Uterus (tissue), 4 donors: ENCODE data around the gene ASB5. TPM values are rescaled to one million over a fixed set of nuclear protein-coding genes. Genes with fewer than 3 reads are reported as not detected.

ENCODE experiments used
- DNase-seq, 2 donors: peaks; one replicate each; pipeline ENCODE4 v3.0.0-alpha.2; 2019 to 2020
- H3K27ac ChIP-seq, 2 donors: fragments of 200-600 bp; sonication (generic); 1 replicate in 1 of 2; 2 replicates in 1 of 2; pipeline ENCODE4 v1.5.1; 2016 to 2018
- H3K27me3 ChIP-seq, 2 donors: fragments of 200-600 bp; sonication (generic); one replicate each; pipeline ENCODE4 v1.5.1; 2018 to 2019; ENCODE audit warnings: control low read depth in 1 of 2
- H3K36me3 ChIP-seq, 2 donors: fragments of 200-600 bp; sonication (generic); one replicate each; pipeline ENCODE4 v1.5.1; 2019; ENCODE audit warnings: control low read depth in 1 of 2
- H3K4me1 ChIP-seq, 2 donors: fragments of 200-600 bp; sonication (generic); one replicate each; pipeline ENCODE4 v1.5.1; 2018 to 2019; ENCODE audit warnings: control low read depth in 1 of 2
- H3K4me3 ChIP-seq, 2 donors: fragments of 200-600 bp; sonication (generic); 1 replicate in 1 of 2; 2 replicates in 1 of 2; pipeline ENCODE4 v1.5.1; 2018 to 2019; ENCODE audit warnings: mild to moderate bottlenecking in 1 of 2
- H3K9me3 ChIP-seq, 2 donors: fragments of 200-600 bp; sonication (generic); one replicate each; pipeline ENCODE4 v1.5.1; 2019; ENCODE audit warnings: control low read depth in 1 of 2
- POLR2A ChIP-seq, 2 donors: fragments of 450-650 bp; IDR thresholded peaks; one replicate each; pipeline ENCODE4 v1.6.1; 2016; ENCODE audit warnings: antibody characterized with exemption in 2 of 2, mild to moderate bottlenecking in 1 of 2, moderate library complexity in 1 of 2
- intact Hi-C: fragments of 100-400 bp; cut with DNase I; formaldehyde crosslinking; loops from one replicate; pipeline ENCODE4 v1.15.1; 2023; ENCODE audit warnings: low total_unique reads
- total RNA-seq, 4 donors: library from RNA; depleted of rRNA in 3 of 4; stranded (reverse); fragments of >200 nt in 3 of 4; gene quantifications; one replicate each; pipeline versions ENCODE4 v1.1.0 to v1.2.4, GENCODE V29; 2014 to 2023
- TF ChIP-seq, protein P1 (sequence below), 4 experiments: fragments of 200-600 bp in 2 of 4; fragments of 450-650 bp in 2 of 4; sonication (generic) in 2 of 4; IDR thresholded peaks; one replicate each; pipeline ENCODE4 v1.5.1; 2016 to 2019; ENCODE audit warnings: antibody characterized with exemption in 4 of 4, mild to moderate bottlenecking in 2 of 4, moderate library complexity in 1 of 4
- donor health status: DM: yes; HTN: yes; CAD: no.

Gene ASB5, protein sequence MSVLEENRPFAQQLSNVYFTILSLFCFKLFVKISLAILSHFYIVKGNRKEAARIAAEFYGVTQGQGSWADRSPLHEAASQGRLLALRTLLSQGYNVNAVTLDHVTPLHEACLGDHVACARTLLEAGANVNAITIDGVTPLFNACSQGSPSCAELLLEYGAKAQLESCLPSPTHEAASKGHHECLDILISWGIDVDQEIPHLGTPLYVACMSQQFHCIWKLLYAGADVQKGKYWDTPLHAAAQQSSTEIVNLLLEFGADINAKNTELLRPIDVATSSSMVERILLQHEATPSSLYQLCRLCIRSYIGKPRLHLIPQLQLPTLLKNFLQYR
- total RNA-seq, result under 1 TPM in 2 of 4 donors, not detected in 2; 0.28 to 0.37 TPM

DNA sequence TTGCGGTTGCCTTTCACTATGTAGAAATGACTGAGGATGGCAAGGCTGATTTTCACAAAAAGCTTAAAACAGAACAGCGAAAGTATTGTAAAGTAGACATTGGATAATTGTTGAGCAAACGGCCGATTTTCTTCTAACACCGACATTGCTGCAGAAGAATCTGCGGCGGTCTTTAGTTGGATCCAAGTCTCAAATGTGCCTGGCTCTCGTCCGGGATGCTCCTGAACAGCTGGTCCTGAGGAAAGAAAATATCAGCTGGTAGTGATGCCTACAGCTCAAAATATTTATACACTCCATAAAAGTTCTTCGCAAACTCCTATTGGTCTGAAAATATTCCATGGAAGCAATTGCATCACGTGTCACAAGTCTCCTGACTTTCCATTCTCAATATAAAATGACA lies at the start of gene ASB5:
ASB5 (minus strand) TSS at position 260 of the 400 bp plus-strand sequence; CDS start at position 146, 114 bp downstream.
- DNase-seq, result no peak
- no peak within 1 kb of the TSS for H3K27ac ChIP-seq
- H3K4me1 ChIP-seq, result no peaks in the 10 kb centered on the region
- no peak within 1 kb of the TSS for H3K4me3 ChIP-seq
- H3K36me3 ChIP-seq, result no peaks in the 10 kb centered on the region
- intact Hi-C loops, result no loop called here
- no peaks in the 10 kb centered on the region for H3K9me3 ChIP-seq
- no peaks in the 10 kb centered on the region for H3K27me3 ChIP-seq
- no peak for TF ChIP-seq POLR2A (IDR thresholded peaks at IDR 0.05)
- TF ChIP-seq, protein P1, sequence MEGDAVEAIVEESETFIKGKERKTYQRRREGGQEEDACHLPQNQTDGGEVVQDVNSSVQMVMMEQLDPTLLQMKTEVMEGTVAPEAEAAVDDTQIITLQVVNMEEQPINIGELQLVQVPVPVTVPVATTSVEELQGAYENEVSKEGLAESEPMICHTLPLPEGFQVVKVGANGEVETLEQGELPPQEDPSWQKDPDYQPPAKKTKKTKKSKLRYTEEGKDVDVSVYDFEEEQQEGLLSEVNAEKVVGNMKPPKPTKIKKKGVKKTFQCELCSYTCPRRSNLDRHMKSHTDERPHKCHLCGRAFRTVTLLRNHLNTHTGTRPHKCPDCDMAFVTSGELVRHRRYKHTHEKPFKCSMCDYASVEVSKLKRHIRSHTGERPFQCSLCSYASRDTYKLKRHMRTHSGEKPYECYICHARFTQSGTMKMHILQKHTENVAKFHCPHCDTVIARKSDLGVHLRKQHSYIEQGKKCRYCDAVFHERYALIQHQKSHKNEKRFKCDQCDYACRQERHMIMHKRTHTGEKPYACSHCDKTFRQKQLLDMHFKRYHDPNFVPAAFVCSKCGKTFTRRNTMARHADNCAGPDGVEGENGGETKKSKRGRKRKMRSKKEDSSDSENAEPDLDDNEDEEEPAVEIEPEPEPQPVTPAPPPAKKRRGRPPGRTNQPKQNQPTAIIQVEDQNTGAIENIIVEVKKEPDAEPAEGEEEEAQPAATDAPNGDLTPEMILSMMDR (IDR thresholded peaks at IDR 0.05), result no peak

DNA sequence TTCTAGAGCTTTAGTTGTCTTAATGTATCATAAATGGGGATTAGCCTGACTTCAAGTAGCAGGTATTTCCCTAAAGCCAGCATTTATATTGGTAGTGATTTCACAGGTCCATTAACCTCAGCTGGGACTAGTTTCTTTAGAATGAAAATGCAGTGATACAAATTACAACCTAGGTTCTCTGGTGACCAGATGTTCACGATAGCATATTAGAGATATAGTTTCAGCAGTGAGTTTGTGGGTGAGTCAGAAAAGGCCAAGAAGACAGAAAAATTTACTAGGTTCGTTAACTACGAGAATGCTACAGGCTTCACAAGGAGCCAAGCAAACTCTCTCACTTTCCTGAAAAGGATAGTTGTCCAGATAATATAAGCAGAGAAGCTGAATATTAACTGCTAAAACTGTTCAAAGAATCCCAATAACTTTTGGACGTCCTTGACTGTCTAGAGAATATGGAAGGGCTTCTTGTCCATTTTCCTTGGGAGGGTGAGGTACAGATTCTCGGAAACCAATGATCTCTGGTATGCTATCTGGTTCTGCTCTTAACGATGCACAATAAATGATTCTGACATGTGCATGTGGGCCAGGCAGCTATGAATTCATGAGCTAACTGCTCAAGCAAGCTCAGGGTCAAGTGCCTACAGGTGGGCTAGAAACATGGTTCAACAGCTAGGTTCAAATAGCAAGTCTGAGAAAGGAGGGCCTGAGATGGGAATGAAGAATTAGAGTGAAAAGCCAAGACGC lies 44.7 kb upstream of the ASB5 start:
- TF ChIP-seq POLR2A (IDR thresholded peaks at IDR 0.05), result no peak
- TF ChIP-seq, protein P1 (IDR thresholded peaks at IDR 0.05), result no peak
- Histone ChIP-seq H3K27ac (no peak overlapping the region), H3K27me3 (no peaks in the 10 kb centered on the region), H3K9me3 (no peaks in the 10 kb centered on the region), H3K4me3 (no peak overlapping the region), H3K36me3 (no peaks in the 10 kb centered on the region), H3K4me1 (no peaks in the 10 kb centered on the region)
- intact Hi-C loops, result loop anchor here (10.0 kb wide), 1 partner anchor 119 kb away; the partner anchor contains the start of gene SPATA4
- DNase-seq, result no peak

DNA sequence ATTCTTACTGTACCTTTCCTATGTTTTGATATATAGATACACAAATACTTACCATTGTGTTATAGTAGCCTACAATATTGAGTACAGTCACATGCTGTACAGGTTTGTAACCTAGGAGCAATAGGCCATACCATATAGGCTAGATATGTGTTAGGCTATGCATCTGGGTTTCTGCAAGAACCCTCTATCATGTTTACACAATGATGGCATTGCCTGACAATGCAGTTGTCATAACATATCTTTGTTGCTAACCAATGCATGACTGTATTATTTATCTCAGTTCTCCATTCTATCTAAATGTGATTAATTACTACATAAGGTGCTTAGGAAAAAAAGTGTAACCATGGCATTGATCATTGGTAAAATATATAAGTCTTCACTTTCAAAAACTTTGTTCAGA lies 40.8 kb upstream of the ASB5 start:
- no peak overlapping the region for H3K27ac ChIP-seq
- DNase-seq, result no peak
- no peaks in the 10 kb centered on the region for H3K27me3 ChIP-seq
- TF ChIP-seq, protein P1 (IDR thresholded peaks at IDR 0.05), result no peak
- no peak for TF ChIP-seq POLR2A (IDR thresholded peaks at IDR 0.05)
- no peaks in the 10 kb centered on the region for H3K36me3 ChIP-seq
- H3K4me3 ChIP-seq, result no peak overlapping the region
- H3K9me3 ChIP-seq, result no peaks in the 10 kb centered on the region
- no peaks in the 10 kb centered on the region for H3K4me1 ChIP-seq
- intact Hi-C loops, result loop anchor here (10.0 kb wide), 1 partner anchor 115 kb away; the partner anchor contains the start of gene SPATA4

DNA sequence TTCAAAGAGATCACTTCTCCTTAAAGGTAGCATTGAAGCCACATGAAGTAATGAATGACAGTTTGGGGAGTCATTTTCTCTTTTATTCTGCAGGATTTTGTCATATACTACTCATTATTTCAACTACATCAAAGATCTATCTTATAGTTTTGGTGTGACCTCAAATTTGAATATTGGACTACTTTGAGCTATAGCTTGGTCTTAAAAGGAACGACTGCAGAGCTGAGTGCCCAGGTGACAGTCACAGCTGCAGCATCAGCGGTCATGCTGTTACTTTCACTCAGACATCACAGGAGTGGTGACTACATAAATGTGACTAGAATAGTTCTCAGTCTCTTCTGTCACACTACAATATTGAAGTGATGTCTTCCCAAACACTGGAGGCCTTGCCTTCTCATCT lies 40.0 kb upstream of the ASB5 start:
- no peaks in the 10 kb centered on the region for H3K4me1 ChIP-seq
- no peaks in the 10 kb centered on the region for H3K36me3 ChIP-seq
- intact Hi-C loops, result no loop called here
- no peak overlapping the region for H3K4me3 ChIP-seq
- DNase-seq, result no peak
- H3K27me3 ChIP-seq, result no peaks in the 10 kb centered on the region
- no peak overlapping the region for H3K27ac ChIP-seq
- H3K9me3 ChIP-seq, result no peaks in the 10 kb centered on the region
- no peak for TF ChIP-seq POLR2A (IDR thresholded peaks at IDR 0.05)
- TF ChIP-seq, protein P1 (IDR thresholded peaks at IDR 0.05), result no peak

- H3K4me1 ChIP-seq, result no peaks in the 10 kb centered on the region
- H3K9me3 ChIP-seq, result no peaks in the 10 kb centered on the region
- intact Hi-C loops, result no loop called here
- H3K4me3 ChIP-seq, result no peak overlapping the region
- H3K36me3 ChIP-seq, result no peaks in the 10 kb centered on the region
- no peak for DNase-seq
- H3K27ac ChIP-seq, result no peak overlapping the region
- TF ChIP-seq, protein P1 (IDR thresholded peaks at IDR 0.05), result no peak
- no peaks in the 10 kb centered on the region for H3K27me3 ChIP-seq
Observed at GRCh38 chr4:176308441-176308840, 39.4 kb upstream of the ASB5 start.
